Fibroblast of the aortic adventitia (primary cell): ENCODE data around the gene TMEM59. TPM values are rescaled to one million over a fixed set of nuclear protein-coding genes. Genes with fewer than 3 reads are reported as not detected.

ENCODE experiments used
- DNase-seq: peaks from one replicate; pipeline ENCODE4 v3.0.0-alpha.2; 2010; ENCODE audit warnings: low read depth
- H3K4me3 ChIP-seq: 2 replicates; pipeline ENCODE4 v1.5.1; 2011; ENCODE audit warnings: low read depth, mild to moderate bottlenecking, control low read depth, low read length, moderate library complexity
- CTCF ChIP-seq: IDR thresholded peaks from 2 replicates; pipeline ENCODE4 v1.5.1; 2011; ENCODE audit warnings: mild to moderate bottlenecking, low read length, control low read depth, inconsistent platforms; ENCODE audit not compliant: insufficient read depth
- total RNA-seq: library from RNA; depleted of rRNA; stranded (reverse); fragments of >200 nt; gene quantifications from 2 replicates; pipeline ENCODE4 v1.2.3, GENCODE V29; 2012; ENCODE audit warnings: low replicate concordance

The TMEM59 gene
- total RNA-seq, 1 donor, result 278 TPM

- no peak for DNase-seq
Observed at GRCh38 chr1:54018635-54019034, 34.4 kb downstream of the TMEM59 start.

GRCh38 chr1:54017979-54018378 is 35.0 kb downstream of the TMEM59 start, which contains the start of gene LDLRAD1:
TSS of gene LDLRAD1 (minus strand) at chr1:54018186. CDS start at chr1:54018112, 74 bp downstream.
- no peak for TF ChIP-seq CTCF
- no peak within 1 kb of the TSS for H3K4me3 ChIP-seq
- no peak for DNase-seq

More at GRCh38 chr1:54018635-54019034, 34.4 kb downstream of the TMEM59 start:
- no peak overlapping the region for H3K4me3 ChIP-seq
- no peak for TF ChIP-seq CTCF

GRCh38 chr1:54016343-54017282 is 36.4 kb downstream of the TMEM59 start:
- no peak overlapping the region for H3K4me3 ChIP-seq
- no peak for TF ChIP-seq CTCF
- peak; percentile 15 for DNase-seq

GRCh38 chr1:54014009-54014629 is 38.9 kb downstream of the TMEM59 start:
- no peak overlapping the region for H3K4me3 ChIP-seq
- no peak for TF ChIP-seq CTCF
- no peak for DNase-seq

GRCh38 chr1:54013393-54014008 is 39.5 kb downstream of the TMEM59 start:
- TF ChIP-seq CTCF, result no peak
- no peak for DNase-seq

GRCh38 chr1:54012863-54013262 is 40.1 kb downstream of the TMEM59 start:
- no peak for TF ChIP-seq CTCF
- DNase-seq, result no peak

More at GRCh38 chr1:54013393-54014008, 39.5 kb downstream of the TMEM59 start:
- H3K4me3 ChIP-seq, result no peak overlapping the region

More at GRCh38 chr1:54012863-54013262, 40.1 kb downstream of the TMEM59 start:
- H3K4me3 ChIP-seq, result no peak overlapping the region
